Activated CD4-positive, alpha-beta T cell treated with anti-CD3 and anti-CD28 coated beads, Interleukin-10, Interleukin-2, amounts not matched to agents 100 ng/mL and 50 ng/mL, durations not matched to agents 16 hours and 8 hours (primary cell): ENCODE results near the gene CFAP69.
"Not testable (repeated sequence)": the region's sequence is repeated elsewhere in the genome, so short reads cannot be mapped to it uniquely, and the experiment has no call there.

Experiments
- DNase-seq: peaks from one replicate; pipeline ENCODE4 v3.0.0-alpha.2; 2020

Gene CFAP69

GRCh38 chr7:90346336-90347125 is 101.6 kb downstream of the CFAP69 start, which contains the start of gene GTPBP10:
Gene GTPBP10 (plus strand): TSS chr7:90346716. CDS start chr7:90346742, 26 bp downstream.
- peak; percentile 95 for DNase-seq

- no peak for DNase-seq
Measured at GRCh38 chr7:90347759-90348158, 102.8 kb downstream of the CFAP69 start.

GRCh38 chr7:90349305-90349704 is 104.3 kb downstream of the CFAP69 start:
- no peak for DNase-seq

- DNase-seq: not testable (repeated sequence)
Measured at GRCh38 chr7:90350032-90350431, 105.1 kb downstream of the CFAP69 start.

- DNase-seq: no peak
Measured at GRCh38 chr7:90351987-90352386, 107.0 kb downstream of the CFAP69 start.
